ENCODE results near the gene KRTAP3-1. TPM values are rescaled to one million over a fixed set of nuclear protein-coding genes. Genes with fewer than 3 reads are reported as not detected.
A peak's percentile ranks its signal among the peaks of the same experiment; 100 is the strongest.

KRTAP3-1 gene
- total RNA-seq, 1 experiment from 2014 or later = not detected

- RAD21 ChIA-PET (ENCODE audit: low non-redundant PET in 1 of 2, low total read pairs in 2 of 2, uncharacterized antibody in 2 of 2, unreplicated experiment in 2 of 2) = no interaction called here
- Histone ChIP-seq H3K4me3 (replicated peaks in 1 of 2; ENCODE audit: low read depth in 1 of 2, low read length in 2 of 2) (no peak overlapping the region), H3K4me1 (ENCODE audit: control insufficient read depth in 1 of 2, insufficient read depth in 2 of 2, low read length in 2 of 2) (peaks cover 5 to 18% of the 10 kb centered on the region in 2 experiments; a peak in 3 of 4 replicates), H3K4me2 (ENCODE audit: low read length) (0 out of 2 replicates have a peak overlapping the region, but pooled peaks have one; percentile 22), H3K36me3 (ENCODE audit: control insufficient read depth in 1 of 2, insufficient read depth in 2 of 2, low read length in 2 of 2) (no peaks in the 10 kb centered on the region), H3K27ac (ENCODE audit: low read depth, low read length) (no peak overlapping the region), H3K9me3 (ENCODE audit: control insufficient read depth in 1 of 2, insufficient read depth in 1 of 2, low read depth in 1 of 2, low read length in 2 of 2) (peaks cover 0 to 4% of the 10 kb centered on the region in 2 experiments; a peak in 1 of 4 replicates), H3K9me2 (ENCODE audit: insufficient read depth) (no peaks in the 10 kb centered on the region; the same call in 1 of the 2 replicates), H3K79me2 (ENCODE audit: insufficient read depth, low read length) (no peaks in the 10 kb centered on the region), H4K20me1 (ENCODE audit: insufficient read depth) (no peaks in the 10 kb centered on the region), H3K27me3 (ENCODE audit: insufficient read depth, low read length) (no peaks in the 10 kb centered on the region), H2AFZ (ENCODE audit: low read depth, low read length, poor library complexity, severe bottlenecking) (peak overlapping the region; percentile 64), H3K9ac (ENCODE audit: low read length) (no peak overlapping the region)
- no peak for DNase-seq (ENCODE audit: low read depth, low spot score)
- no TSS peak for BruUV-seq (replicated peaks)
- ATAC-seq = no peak; the same call in 1 of the 2 replicates
- TF ChIP-seq TCF7L2 (IDR thresholded peaks at IDR 0.05; ENCODE audit: borderline replicate concordance, extremely low read depth, insufficient read depth, insufficient read length) (no peak), SRF (IDR thresholded peaks at IDR 0.05; ENCODE audit: low read depth) (no peak), POLR2A (IDR thresholded peaks at IDR 0.05; ENCODE audit: borderline replicate concordance, extremely low read depth, insufficient read depth, insufficient read length) (no peak), REST (IDR thresholded peaks at IDR 0.05; ENCODE audit: low read depth) (no peak), FOSL1 (IDR thresholded peaks at IDR 0.05; ENCODE audit: low read depth) (no peak)
- POLR2A ChIA-PET = interaction anchor here (0.8 kb wide), 1 partner anchor 41 kb away, joined by 3 read pairs; no protein-coding TSS in a partner anchor
- CTCF ChIA-PET = no interaction called here
- intact Hi-C loops (cut with micrococcal nuclease) = no loop called here
Observed at GRCh38 chr17:40997361-40997760, 11.6 kb downstream of the KRTAP3-1 start.

- RAD21 ChIA-PET (ENCODE audit: low non-redundant PET in 1 of 2, low total read pairs in 2 of 2, uncharacterized antibody in 2 of 2, unreplicated experiment in 2 of 2) = no interaction called here
- H3K27me3 ChIP-seq (ENCODE audit: insufficient read depth, low read length) = no peaks in the 10 kb centered on the region
- H3K4me3 ChIP-seq (replicated peaks in 1 of 2; ENCODE audit: low read depth in 1 of 2, low read length in 2 of 2) = no peak overlapping the region
- peaks cover 5 to 19% of the 10 kb centered on the region in 2 experiments; a peak in 3 of 4 replicates for H3K4me1 ChIP-seq (ENCODE audit: control insufficient read depth in 1 of 2, insufficient read depth in 2 of 2, low read length in 2 of 2)
- no peaks in the 10 kb centered on the region; the same call in 1 of the 2 replicates for H3K9me2 ChIP-seq (ENCODE audit: insufficient read depth)
- DNase-seq (ENCODE audit: low read depth, low spot score) (no peak), ATAC-seq (no peak)
- CTCF ChIA-PET = no interaction called here
- H3K9me3 ChIP-seq (ENCODE audit: control insufficient read depth in 1 of 2, insufficient read depth in 1 of 2, low read depth in 1 of 2, low read length in 2 of 2) = peaks cover 0 to 4% of the 10 kb centered on the region in 2 experiments; a peak in 1 of 4 replicates
- H4K20me1 ChIP-seq (ENCODE audit: insufficient read depth) = no peaks in the 10 kb centered on the region
- no peaks in the 10 kb centered on the region for H3K79me2 ChIP-seq (ENCODE audit: insufficient read depth, low read length)
- peak overlapping the region; percentile 22; the same call in 1 of the 2 replicates for H3K4me2 ChIP-seq (ENCODE audit: low read length)
- H3K36me3 ChIP-seq (ENCODE audit: control insufficient read depth in 1 of 2, insufficient read depth in 2 of 2, low read length in 2 of 2) = no peaks in the 10 kb centered on the region
- intact Hi-C loops (cut with micrococcal nuclease) = no loop called here
- no TSS peak for BruUV-seq (replicated peaks)
- POLR2A ChIA-PET = interaction anchor here (0.8 kb wide), 1 partner anchor 40 kb away, joined by 3 read pairs; no protein-coding TSS in a partner anchor
- H3K9ac ChIP-seq (ENCODE audit: low read length) = no peak overlapping the region
- H3K27ac ChIP-seq (ENCODE audit: low read depth, low read length) = no peak overlapping the region
- H2AFZ ChIP-seq (ENCODE audit: low read depth, low read length, poor library complexity, severe bottlenecking) = peak overlapping the region; percentile 64
- TF ChIP-seq POLR2AphosphoS5 (IDR thresholded peaks at IDR 0.05; ENCODE audit: low read depth, low read length) (no peak), JUND (IDR thresholded peaks at IDR 0.05) (peak; percentile 57), FOSL1 (IDR thresholded peaks at IDR 0.05; ENCODE audit: low read depth) (peak; percentile 46; the same call in 1 of the 2 replicates), ZBTB33 (IDR thresholded peaks at IDR 0.05; ENCODE audit: extremely low read depth, insufficient replicate concordance, low read length) (no peak), SP1 (IDR thresholded peaks at IDR 0.05; ENCODE audit: low read depth) (peak; percentile 28; the same call in 1 of the 2 replicates), SRF (IDR thresholded peaks at IDR 0.05; ENCODE audit: low read depth) (peak; percentile 62; the same call in 1 of the 2 replicates)
Observed at GRCh38 chr17:40996829-40997228, 12.1 kb downstream of the KRTAP3-1 start.
